Stimulated activated CD8-positive, alpha-beta memory T cell treated with anti-CD3 and anti-CD28 coated beads, Interleukin-2, amount 100 ng/mL, for 48 hours (primary cell): Measurements from ENCODE around the gene SPATA9.

Source experiments
- DNase-seq, 2 donors: peaks; one replicate each; pipeline ENCODE4 v3.0.0-alpha.2; 2020; ENCODE audit warnings: low read depth in 2 of 2

The SPATA9 gene

GRCh38 chr5:95619514-95620029 lies 63.2 kb downstream of the SPATA9 start:
- DNase-seq, result no peak

GRCh38 chr5:95619096-95619495 lies 63.7 kb downstream of the SPATA9 start:
- no peak for DNase-seq

GRCh38 chr5:95617057-95617456 lies 65.7 kb downstream of the SPATA9 start:
- no peak for DNase-seq

GRCh38 chr5:95615164-95615467 lies 67.7 kb downstream of the SPATA9 start:
- no peak for DNase-seq

- DNase-seq, result no peak
Measured at GRCh38 chr5:95613514-95613913, 69.3 kb downstream of the SPATA9 start.

GRCh38 chr5:95611396-95611795 lies 71.4 kb downstream of the SPATA9 start:
- no peak for DNase-seq

GRCh38 chr5:95610546-95610945 lies 72.2 kb downstream of the SPATA9 start:
- no peak for DNase-seq

GRCh38 chr5:95609711-95610110 lies 73.1 kb downstream of the SPATA9 start:
- DNase-seq, result no peak
